GM19023 (cell line): ENCODE results near the gene ZNF462.
"Not testable (repeated sequence)": the region's sequence is repeated elsewhere in the genome, so short reads cannot be mapped to it uniquely, and the experiment has no call there.

Experiments used
- ATAC-seq: cut with Tn5 transposase; IDR thresholded peaks from one replicate; pipeline ENCODE4 v1.9.1; 2021; ENCODE audit warnings: mild to moderate bottlenecking, moderate library complexity; ENCODE audit not compliant: unreplicated experiment

Gene ZNF462

DNA sequence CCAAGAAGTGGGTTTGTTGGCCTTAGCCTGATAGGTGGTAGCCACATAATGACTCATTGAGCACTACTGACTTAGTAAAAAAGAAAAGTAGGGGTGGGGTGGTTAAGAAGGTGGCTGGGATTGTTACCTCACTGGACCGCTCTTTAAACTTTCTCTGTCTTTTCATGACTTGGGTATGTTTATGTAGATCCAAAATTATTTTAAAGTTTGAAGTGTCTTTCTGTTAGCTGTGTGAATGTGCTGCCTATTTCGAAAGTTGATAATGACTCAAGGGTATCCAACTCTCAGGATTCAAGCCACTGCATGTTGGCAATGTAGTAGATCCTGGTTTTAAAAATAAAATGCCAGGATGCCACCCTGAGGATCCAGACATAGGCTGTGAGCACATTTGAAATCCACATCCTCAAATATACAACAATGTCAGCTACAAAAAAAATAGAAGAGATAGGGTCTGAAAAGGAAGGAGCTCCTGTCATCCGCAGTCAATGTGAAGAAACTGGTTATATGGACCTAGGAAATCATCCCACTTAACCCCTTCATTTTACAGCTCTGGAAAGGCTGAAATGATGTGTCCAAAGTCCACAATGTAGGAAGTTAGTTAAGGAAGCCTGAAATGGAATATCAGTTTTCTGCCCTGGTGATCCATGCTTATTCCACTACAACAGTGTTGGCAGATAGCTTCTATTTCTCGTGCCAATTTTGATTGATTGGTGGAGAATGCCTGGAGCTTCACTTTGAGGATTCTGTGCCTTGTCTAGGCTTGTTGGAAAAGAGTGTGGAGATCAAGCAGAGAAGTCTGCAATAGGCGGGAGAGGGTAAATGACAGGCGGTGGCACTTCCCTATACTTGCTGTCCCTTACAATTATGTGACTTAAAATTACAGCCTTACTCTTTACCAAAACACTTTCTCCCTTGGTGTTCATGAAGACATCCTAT lies 23.4 kb downstream of the ZNF462 start:
- no peak for ATAC-seq

DNA sequence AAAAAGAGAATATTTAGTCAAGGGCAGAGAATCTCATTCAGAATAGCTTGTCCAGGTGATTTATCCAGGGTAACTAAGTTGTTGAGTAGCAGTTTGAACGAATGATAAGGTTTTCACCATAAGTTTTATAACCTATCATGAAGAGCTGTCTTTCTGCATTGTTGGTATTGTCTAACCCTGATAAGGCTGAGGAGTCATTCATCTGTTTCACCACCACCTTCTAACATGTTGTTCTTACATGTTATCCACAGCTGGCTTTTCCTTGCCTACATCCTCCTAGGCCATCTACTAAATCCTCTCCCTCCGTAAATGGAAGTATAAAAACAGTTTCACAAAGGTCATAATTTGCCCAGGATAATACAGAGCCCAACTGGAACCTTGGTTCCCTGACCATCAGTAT lies 24.1 kb downstream of the ZNF462 start:
- ATAC-seq = no peak

DNA sequence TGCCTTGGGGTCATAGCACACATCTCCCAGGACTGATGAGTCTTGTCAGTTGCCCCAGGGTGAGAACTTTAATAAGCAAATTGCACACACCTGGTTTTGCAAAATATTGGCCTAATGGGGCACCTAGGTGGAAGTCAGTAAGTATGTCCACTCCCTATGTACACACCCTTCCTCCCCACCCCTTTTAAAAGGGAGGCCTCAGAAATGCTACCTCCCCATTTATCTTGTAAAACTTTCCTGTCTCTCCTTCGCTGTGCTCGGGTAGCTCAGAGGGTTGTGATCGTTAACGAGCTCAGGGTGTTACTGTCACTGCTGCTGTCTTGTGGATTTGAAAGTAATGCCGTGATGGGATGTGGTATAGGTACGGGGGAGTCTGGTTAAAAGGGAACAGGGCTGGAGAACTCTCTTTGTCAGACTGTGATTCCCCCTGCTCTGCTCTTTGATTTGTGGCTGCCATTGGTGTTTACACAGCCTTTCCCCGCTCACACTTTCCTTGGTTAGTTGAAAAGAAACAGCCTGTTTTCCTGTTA lies 26.2 kb downstream of the ZNF462 start:
- no peak for ATAC-seq

DNA sequence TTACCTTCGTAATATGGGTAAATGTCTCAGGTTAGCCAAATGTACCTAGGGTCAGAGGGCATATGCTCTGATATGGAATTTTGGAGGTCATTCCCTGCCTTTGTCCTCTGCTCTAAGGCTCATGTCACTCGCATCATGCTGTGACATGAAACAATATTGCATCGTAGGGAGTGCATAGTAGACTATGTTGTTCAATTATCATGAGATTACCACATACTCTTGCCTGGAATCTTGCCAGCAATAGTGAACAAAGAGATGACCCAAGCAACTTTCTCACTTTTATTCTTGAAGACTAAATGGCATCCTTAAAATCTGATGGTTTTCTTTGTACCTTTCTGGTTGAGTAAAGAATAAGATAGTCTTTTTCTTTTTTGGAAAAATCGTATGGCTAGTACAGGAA lies 27.6 kb downstream of the ZNF462 start:
- ATAC-seq = no peak

DNA sequence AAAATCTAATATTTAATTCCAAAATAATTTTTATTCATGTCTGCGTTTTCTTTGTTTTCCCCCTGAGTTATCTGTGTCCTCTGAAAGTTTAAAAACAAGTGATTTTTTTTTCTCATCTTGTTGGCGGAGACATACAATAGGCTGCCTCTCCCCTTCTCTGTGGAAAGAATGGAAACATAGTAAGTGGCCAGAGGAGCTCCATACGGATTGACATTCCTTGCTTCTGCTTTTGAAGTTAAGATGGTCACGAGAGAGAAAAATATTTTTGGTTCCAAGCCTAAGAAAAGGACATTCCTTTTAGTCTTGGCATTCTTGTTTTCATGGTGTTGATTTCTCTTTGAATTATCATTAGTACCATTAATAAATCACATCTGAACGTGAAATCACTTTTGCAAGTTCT lies 28.3 kb downstream of the ZNF462 start:
- no peak for ATAC-seq

DNA sequence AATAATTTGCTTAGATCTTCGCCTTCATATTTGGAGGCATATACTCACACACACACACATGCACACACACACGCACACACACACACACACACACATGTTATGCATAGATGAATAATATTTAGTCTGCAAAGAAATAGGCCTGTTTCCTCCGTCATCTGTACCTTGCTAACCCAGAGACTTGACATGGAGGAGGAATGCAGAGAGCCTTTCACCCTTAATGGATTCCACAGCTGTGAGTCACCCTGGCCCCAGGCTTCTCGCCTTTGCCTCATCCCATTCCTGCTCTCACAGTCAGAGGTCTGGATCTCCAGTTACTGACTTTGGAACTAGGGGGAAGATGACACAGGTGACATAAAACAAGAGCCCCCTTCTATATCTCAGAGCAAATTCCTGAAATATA lies 29.7 kb downstream of the ZNF462 start:
- ATAC-seq = no peak

DNA sequence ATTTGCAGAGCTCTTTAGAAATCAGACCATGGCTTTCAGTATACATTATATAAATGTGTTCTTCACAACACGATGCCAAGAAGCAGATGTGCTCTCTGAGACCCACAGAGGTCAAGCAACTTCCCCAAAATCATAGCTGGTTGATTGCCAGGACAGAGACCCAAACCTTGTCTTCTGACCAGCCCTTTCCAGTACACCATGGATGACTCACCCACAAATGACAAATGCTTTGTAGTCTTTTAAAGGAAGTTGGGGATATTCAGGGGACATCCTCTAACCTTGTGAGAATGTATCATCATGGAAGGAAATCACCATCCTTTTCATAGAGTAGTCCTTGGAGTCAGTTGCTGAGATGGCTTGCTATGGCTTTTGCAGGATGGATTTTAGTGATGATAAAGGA lies 30.1 kb downstream of the ZNF462 start:
- ATAC-seq = no peak

DNA sequence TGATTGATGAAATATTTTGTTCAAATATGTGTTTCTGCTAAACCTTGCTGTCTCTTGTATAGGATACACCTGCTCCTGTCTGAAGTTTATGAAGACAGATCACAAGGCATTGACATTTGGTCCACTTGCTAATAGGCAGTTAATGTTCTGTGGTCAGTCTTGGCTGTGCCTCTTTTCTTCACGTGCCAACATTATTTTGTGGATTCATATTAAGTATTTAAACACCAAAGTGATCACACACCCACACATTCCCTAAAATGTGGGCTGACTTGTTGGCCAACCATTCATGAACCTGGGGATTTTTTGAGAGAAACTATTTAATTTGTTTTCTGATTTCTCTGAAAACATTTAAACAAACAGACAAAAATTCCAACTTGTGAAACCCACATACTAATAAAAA lies 33.7 kb downstream of the ZNF462 start:
- no peak for ATAC-seq

DNA sequence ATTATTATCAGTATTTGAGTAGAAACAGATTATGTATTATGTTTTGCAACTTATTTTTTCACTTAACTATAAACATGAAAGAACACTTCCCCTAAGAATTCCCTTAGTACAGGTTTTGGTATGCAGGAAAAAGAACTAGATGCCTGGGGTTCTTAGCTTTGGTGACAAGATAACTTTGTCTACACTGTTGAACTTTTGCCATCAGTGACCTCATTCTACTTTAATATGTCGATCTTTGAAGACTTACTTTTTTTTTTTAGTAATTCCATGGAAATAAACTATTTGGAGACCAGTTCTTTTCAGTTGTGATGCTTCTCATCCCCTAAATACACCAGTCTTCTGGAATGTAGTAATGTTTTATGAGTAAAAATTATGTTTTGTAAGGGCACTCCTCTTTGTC lies 34.3 kb downstream of the ZNF462 start:
- ATAC-seq = no peak

DNA sequence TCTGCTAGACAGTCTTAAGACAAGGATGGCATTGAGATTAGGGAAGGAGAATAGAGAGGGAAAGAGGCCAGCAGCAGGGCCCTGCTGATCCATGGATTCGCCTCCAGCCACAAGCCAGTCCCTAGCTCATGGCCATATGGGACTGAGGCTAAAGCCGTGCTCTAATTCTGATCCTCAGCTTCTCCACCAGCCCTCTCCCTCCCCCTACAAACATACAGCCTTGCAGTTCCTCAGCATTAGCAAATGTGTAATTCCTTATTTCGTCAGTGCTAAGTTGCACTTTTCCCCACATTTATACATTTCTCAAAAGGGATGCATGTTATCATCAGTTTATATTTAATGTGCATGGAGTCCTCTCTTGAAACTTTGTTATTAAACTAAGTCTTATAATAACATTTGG lies 34.8 kb downstream of the ZNF462 start:
- ATAC-seq = no peak

DNA sequence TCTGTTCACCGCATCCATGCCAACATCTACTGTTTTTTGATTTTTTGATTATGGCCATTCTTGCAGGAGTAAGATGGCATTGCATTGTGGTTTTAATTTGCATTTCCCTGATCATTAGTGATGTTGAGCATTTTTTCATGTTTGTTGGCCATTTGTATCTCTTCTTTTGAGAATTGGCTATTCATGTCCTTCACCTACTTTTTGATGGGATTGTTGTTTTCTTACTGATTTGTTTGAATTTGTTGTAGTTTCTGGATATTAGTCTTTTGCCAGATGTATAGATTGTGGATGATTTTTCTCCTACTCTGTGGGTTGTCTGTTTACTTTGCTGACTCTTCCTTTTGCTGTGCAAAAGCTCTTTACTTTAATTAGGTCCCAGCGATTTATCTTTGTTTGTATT lies 37.6 kb downstream of the ZNF462 start:
- ATAC-seq = not testable (repeated sequence)

DNA sequence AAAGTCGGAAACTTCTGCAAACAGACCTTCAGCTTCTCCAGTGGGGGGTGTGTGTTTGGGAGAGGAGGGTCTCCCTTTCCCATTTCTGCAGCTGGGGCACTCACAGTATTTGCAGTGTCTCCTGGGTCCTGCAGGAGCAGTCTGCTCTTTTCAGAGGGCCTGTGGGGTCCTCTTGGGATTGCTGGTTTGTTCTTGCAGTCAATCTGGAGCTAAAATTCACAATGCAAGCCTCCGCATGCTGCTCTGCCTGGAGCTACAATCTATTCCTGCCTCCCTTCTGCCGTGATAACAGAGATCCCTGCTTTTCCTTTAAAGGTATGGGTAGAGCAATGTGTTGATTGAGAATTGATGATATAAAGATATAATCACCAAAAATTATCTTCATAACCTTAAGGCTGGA lies 43.2 kb downstream of the ZNF462 start:
- ATAC-seq = no peak

DNA sequence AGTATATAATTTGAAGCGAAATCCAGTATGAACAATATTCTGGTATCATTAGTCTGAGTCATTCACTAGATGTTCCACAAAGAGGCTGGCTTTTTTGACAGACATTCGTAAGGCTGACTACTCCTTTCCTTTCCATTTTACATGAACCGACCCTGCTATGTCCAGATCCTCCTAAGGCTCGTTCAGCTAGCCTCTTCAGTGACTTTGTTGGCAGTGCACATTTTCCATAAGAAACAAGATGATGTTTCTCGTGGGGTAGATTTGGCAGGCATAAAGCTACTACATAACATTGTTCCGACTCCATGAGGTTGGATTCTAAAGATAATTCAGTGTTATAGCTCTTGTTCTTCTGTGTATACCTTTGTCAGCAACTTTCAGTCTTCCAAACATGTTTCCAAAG lies 49.0 kb downstream of the ZNF462 start:
- ATAC-seq = no peak

DNA sequence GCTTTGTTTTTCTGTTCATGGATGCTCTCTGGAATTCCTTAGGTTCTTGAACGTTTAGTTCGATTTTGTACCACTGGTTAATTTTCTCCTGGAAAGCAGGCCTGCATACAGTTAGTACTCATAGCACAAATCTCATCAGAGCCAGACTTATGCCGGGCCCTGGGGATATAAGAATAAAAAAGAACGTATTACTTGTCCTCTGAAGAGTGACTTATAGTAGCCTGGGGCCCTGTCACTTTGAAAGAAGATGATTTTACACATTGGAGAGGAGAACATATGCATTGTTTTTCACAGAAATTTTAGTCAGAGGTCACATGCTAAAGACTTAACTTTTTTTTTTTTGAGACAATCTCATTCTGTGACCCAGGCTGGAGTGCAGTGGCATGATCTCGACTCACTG lies 50.3 kb downstream of the ZNF462 start:
- ATAC-seq = no peak

DNA sequence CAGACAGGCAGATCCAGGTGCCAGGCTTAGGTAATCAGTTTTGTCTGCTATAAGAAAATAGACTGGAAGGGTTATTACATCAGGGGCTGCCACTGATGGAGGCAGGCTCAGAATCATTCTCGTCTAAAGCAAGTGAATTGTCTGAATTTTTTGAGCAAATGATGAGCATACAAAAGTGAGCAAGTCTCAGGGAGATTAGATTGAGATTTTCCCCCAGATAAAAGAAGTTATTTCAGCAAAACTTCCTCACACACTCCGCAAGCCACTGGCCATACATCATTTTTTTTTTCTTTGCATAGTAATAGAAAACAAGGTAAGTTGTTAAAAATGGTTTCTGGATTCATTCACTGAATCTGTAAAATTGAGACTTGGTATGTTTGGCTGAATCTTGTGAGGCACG lies 52.9 kb downstream of the ZNF462 start:
- ATAC-seq = no peak

DNA sequence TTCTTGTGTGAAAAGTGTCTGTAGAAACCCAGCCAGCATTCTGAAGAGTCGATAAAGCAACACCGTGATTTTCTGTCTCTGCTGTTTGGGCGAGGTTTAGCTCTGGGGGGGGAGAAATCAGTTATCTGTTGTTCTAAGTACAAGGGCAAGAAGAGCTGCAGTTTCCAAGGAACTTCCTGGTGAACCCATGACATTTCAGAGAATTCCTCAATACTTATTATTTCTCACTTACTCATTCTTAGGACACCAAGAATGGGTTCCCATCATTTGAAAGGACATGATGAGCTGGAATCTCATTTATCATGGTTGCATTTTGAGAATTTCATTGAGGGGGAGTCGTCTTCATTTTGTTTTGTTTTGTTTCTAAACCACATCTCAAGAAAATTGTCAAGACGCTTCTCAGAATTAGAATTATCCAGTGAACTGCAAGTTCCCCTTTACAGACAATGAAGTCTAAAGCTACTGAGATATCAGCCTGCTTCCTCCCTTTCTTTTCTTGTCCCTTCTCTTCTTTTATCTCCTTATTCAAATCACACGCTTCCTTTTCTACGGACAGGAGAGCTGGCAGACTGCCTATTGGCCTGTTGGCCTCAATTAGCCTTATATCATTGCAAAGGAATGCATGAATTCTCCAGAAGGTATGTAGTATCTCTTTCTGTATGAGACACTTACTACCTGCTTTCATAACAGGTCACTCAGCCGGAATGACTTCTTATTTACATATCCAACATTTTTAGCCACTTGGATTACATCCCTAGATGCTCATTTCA lies 53.7 kb downstream of the ZNF462 start:
- ATAC-seq = no peak

DNA sequence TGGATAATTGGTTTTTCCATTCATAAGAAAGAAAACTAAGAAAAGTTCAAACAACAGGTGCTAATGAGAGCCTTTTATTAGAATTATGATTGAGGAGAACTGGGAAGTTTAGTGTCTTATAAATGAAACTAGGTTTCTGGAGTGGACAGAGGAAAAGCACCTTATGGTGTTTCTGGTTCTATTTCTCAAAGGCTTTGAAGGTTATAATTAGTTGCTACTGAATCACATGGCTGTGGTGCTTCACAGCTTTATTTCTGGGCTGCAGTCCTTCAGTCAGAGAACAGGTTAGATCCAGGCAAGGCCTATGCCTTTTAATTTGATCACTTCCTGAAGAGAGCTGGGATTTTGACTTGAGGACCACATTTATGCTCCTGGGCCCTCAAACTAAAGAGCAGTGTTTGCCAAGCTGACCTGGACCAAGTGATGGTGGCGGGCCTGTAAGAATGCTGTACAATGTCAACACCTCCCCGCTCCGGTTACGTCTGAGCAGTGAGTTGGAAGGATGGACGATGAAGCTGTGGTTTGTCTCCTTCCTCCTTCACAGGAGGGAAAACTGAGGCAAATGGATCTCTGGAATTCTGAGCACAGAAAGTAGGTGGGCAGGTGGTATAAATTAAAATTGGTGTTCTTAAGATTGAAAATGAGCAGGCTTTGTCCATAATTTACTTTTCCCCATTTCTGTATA lies 56.0 kb downstream of the ZNF462 start:
- no peak for ATAC-seq

DNA sequence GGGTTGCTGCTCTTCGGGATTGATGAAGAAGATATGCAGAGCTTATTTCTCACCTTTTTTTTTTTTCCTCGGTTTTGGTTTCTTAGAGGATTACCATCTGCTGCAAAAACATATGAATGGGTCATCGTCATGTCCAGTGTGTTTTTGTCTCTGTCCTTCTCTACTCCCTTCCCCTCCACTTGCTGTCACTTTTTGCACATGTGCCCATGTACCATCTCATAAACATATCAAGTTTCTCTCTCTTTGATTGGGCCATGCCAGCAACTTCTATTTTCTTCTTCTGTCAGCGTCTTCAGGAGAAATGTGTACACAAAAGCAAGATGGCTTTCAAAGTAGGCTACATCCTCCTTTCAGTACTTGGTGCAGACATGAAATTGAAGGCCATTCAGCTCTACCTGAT lies 57.1 kb downstream of the ZNF462 start:
- ATAC-seq = no peak

DNA sequence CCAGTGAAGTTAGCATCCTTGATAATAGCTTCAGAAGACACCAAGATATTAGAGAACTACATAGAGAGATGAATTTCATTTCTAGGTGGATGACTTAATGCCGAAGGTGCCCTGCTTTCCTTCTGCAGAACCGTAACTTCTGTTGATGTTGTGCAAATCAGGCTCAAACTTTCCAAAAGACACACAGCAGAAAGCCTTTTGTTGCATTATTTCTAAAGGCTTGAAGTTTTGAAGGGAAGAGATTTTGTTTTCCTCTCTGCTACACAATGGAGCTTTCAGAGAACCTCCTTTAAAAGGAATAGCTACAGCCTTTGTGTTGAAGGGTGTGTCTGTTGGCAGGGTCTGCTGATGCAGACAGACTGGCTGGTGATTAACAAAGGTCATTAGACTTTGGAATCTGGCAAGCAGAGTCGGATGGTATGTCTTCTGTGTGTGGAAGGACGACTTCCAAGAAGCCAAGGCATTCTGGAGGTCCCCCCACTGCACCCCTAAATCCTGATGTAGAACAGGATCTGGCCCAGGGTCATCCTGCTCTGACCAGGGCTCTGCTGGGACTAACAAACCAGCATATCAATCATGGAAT lies 57.8 kb downstream of the ZNF462 start:
- ATAC-seq = no peak

DNA sequence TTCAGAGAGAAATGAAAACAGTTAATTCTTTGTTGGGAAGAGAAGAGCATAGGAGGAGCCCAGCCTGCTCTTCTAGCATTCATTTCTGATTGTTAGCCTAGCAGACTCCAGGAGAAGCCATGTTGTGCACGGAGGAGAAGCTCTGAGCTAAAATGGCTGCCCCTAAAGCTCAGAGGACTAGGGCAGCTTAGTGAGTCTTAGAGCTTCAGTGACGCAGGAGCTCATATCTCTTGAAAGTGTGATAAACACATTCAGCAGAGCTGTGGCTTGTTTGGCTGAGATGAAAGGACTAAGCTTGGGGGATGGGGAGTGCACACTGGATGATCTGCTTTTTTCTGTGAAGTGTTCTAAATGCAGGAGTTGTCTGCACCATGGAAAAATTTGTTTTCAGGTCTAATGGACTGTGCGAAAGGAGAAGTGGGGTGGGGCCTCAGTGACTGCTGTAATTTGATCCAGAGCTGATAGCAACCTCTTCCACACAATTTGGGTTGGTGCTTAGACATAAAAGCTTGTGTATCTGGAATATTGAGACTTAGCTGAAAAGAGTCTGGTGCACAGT lies 58.5 kb downstream of the ZNF462 start:
- no peak for ATAC-seq

DNA sequence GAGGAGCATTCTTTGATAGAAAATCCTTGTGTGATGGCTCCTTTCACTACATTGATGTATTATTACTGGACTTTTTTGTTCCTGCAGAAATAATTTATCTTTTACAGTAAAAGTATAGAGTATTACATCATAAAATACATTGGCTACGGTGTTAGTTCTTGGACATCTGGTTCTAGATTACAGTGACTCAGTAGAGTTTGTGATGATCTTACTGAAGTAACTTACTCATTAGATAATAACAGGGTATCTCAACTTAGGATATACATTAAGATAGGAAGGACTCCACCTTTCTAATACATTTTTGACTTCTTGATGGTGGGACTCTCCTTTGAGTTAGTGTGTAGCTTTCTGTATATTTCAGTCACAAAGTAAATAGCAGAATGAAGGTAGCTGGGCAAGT lies 59.1 kb downstream of the ZNF462 start:
- ATAC-seq = no peak
